AG09319 (cell line): ENCODE data around the gene KCTD15.

Source experiments
- DNase-seq: peaks from one replicate; pipeline ENCODE4 v3.0.0-alpha.2; 2010; ENCODE audit warnings: low read depth; ENCODE audit errors: extremely low read depth
- TF ChIP-seq, protein P1 (sequence below): IDR thresholded peaks from 2 replicates; pipeline ENCODE4 v1.5.1; 2011; ENCODE audit warnings: low read depth, mild to moderate bottlenecking, inconsistent platforms, low read length, moderate library complexity

The KCTD15 gene

GRCh38 chr19:33863436-33863835, 66.8 kb downstream of the KCTD15 start:
- TF ChIP-seq, protein P1, sequence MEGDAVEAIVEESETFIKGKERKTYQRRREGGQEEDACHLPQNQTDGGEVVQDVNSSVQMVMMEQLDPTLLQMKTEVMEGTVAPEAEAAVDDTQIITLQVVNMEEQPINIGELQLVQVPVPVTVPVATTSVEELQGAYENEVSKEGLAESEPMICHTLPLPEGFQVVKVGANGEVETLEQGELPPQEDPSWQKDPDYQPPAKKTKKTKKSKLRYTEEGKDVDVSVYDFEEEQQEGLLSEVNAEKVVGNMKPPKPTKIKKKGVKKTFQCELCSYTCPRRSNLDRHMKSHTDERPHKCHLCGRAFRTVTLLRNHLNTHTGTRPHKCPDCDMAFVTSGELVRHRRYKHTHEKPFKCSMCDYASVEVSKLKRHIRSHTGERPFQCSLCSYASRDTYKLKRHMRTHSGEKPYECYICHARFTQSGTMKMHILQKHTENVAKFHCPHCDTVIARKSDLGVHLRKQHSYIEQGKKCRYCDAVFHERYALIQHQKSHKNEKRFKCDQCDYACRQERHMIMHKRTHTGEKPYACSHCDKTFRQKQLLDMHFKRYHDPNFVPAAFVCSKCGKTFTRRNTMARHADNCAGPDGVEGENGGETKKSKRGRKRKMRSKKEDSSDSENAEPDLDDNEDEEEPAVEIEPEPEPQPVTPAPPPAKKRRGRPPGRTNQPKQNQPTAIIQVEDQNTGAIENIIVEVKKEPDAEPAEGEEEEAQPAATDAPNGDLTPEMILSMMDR: no peak
- DNase-seq: no peak

DNA sequence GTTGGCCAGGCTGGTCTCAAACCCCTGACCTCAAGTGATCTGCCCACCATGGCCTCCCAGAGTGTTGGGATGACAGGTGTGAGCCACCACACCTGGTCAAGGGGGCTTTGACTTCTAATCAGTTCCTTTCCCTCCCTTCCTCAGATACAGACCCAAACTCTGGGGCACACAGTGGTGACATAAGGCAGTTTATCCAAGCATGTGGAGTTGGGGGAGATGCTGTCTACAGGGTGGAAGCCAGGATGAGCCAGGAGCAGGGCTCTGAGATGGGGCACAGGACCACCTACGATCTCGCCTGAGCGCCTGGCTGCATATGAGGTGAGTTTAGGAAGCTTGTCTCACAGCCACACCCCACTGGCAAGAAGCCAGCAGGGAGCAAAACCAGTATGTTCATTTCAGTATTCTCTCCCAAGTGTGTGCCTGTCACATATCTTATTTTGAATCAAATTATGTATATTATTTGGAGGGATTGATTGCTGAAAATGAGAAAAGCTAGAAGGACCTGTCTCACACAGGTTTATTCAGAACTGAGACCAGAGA, 67.7 kb downstream of the KCTD15 start:
- no peak for DNase-seq
- TF ChIP-seq, protein P1: no peak

DNA sequence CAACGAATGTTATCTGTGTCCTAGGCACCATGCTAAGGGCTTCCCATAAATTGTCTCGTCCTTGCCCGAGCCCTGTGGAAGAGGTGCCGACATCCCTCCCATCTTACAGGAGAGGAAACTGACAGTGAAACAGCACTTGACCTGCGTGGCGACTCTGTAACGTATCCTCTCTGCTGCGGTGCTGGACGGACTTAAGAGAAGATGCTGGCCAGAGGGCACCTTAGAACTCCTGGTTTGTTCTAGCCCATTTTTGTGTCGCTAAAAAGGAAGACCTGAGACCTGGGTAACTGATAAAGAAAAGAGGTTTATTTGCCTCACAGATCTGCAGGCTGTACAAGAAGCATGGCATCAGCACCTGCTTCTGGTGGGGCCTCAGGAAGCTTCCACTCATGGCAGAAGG, 68.6 kb downstream of the KCTD15 start:
- TF ChIP-seq, protein P1: no peak
- no peak for DNase-seq
